HepG2 (cell line): Measurements from ENCODE around the gene PAK1. TPM values are rescaled to one million over a fixed set of nuclear protein-coding genes. Genes with fewer than 3 reads are reported as not detected.

Source experiments
- ATAC-seq: fragments of 200-7000 bp; cut with Tn5 transposase; 3 replicates; pipeline ENCODE4 v1.9.1; 2020; ENCODE audit warnings: mild to moderate bottlenecking, moderate library complexity
- BruUV-seq: library from RNA; stranded (reverse); fragments of 400-500 nt; replicated peaks from 2 replicates; lab custom pipeline; 2021; lab: Mats Ljungman, UMichigan
- CTCF ChIA-PET: fragments of 300-600 bp; formaldehyde crosslinking; extraction: SDS; loops from one replicate; lab custom pipeline; 2021; ENCODE audit warnings: low total read pairs, inconsistent platforms, low intra/inter-chr PET ratio; lab: Yijun Ruan, JAX
- POLR2A ChIA-PET: fragments of 350-600 bp; sonication (Branson Sonifier 250); formaldehyde crosslinking; loops from one replicate; lab custom pipeline; 2020; ENCODE audit warnings: antibody characterized with exemption, inconsistent platforms; lab: Yijun Ruan, JAX
- DNase-seq: peaks from one replicate; pipeline ENCODE4 v3.0.0-alpha.2; 2015; ENCODE audit warnings: low spot score
- FAIRE-seq: peaks from 3 replicates; lab custom pipeline; 2011; peaks lifted over from hg19 to GRCh38; lab: Jason Lieb, UNC
- H2AFZ ChIP-seq: one replicate; pipeline ENCODE4 v1.6.1; 2011; ENCODE audit warnings: low read length, inconsistent platforms
- H3K27ac ChIP-seq: fragments of 300-600 bp; 3 replicates; pipeline ENCODE4 v1.8.0; 2011; ENCODE audit warnings: mixed run types, mild to moderate bottlenecking, mixed read lengths, low read length, inconsistent platforms; ENCODE audit not compliant: insufficient read depth; ENCODE audit errors: extremely low read length
- H3K27me3 ChIP-seq, 2 experiments: fragments of 200-600 bp in 1 of 2; 2 replicates in 1 of 2; 3 replicates in 1 of 2; pipeline versions ENCODE4 v1.6.0 to v1.8.0; 2011; ENCODE audit warnings: low read length in 2 of 2, mild to moderate bottlenecking in 2 of 2, moderate library complexity in 2 of 2, inconsistent platforms in 1 of 2; ENCODE audit not compliant: insufficient read depth in 2 of 2, control insufficient read depth in 1 of 2
- H3K36me3 ChIP-seq, 2 experiments: fragments of 200-600 bp in 1 of 2; replicated peaks in 1 of 2; 2 replicates in 1 of 2; 3 replicates in 1 of 2; pipeline versions ENCODE4 v1.5.1 to v1.8.0; 2011; ENCODE audit warnings: low read length in 2 of 2, inconsistent platforms in 1 of 2; ENCODE audit not compliant: insufficient read depth in 2 of 2, control insufficient read depth in 1 of 2
- H3K4me1 ChIP-seq: 2 replicates; pipeline ENCODE4 v1.5.1; 2012; ENCODE audit warnings: low read length, inconsistent platforms; ENCODE audit not compliant: insufficient read depth
- H3K4me2 ChIP-seq: 2 replicates; pipeline ENCODE4 v1.6.0; 2011; ENCODE audit warnings: low read depth, low read length, inconsistent platforms
- H3K4me3 ChIP-seq, 3 experiments: fragments of 200-600 bp in 1 of 3; sonication (generic), shearing (Covaris generic) in 1 of 3; replicated peaks in 1 of 3; 2 replicates each; pipeline ENCODE4 v1.5.1; 2011 to 2016; ENCODE audit warnings: low read length in 3 of 3, inconsistent platforms in 2 of 3, low read depth in 2 of 3, mild to moderate bottlenecking in 2 of 3, control low read depth in 1 of 3, mixed read lengths in 1 of 3; ENCODE audit not compliant: insufficient read depth in 1 of 3
- H3K79me2 ChIP-seq: one replicate; pipeline ENCODE4 v1.6.1; 2011; ENCODE audit warnings: low read length, inconsistent platforms; ENCODE audit not compliant: insufficient read depth
- H3K9ac ChIP-seq: 2 replicates; pipeline ENCODE4 v1.6.0; 2011; ENCODE audit warnings: mild to moderate bottlenecking, low read depth, low read length, inconsistent platforms; ENCODE audit not compliant: insufficient read depth
- H3K9me3 ChIP-seq: 2 replicates; pipeline ENCODE4 v1.5.1; 2012; ENCODE audit warnings: mild to moderate bottlenecking, low read length
- H4K20me1 ChIP-seq: 2 replicates; pipeline ENCODE4 v1.6.0; 2011; ENCODE audit warnings: inconsistent platforms, mild to moderate bottlenecking, low read length, moderate library complexity; ENCODE audit not compliant: insufficient read depth
- PHF20 ChIP-seq: sonication (generic); formaldehyde crosslinking; IDR thresholded peaks from 2 replicates; pipeline ENCODE4 v1.5.0; 2020; ENCODE audit warnings: mild to moderate bottlenecking, missing genetic modification reagents
- TARDBP ChIP-seq: sonication (generic); formaldehyde crosslinking; IDR thresholded peaks from 2 replicates; pipeline ENCODE4 v1.8.0; 2022; ENCODE audit warnings: mild to moderate bottlenecking, missing genetic modification reagents
- ZNF33B ChIP-seq: sonication (generic); formaldehyde crosslinking; IDR thresholded peaks from 2 replicates; pipeline ENCODE4 v1.5.1; 2020; ENCODE audit warnings: mild to moderate bottlenecking, missing genetic modification reagents
- ZNF367 ChIP-seq: sonication (generic); formaldehyde crosslinking; IDR thresholded peaks from 2 replicates; pipeline ENCODE4 v1.4.0; 2020; ENCODE audit warnings: missing genetic modification reagents, borderline replicate concordance
- ZNF556 ChIP-seq: sonication (generic); formaldehyde crosslinking; IDR thresholded peaks from 2 replicates; pipeline ENCODE4 v1.4.0; 2020; ENCODE audit warnings: mild to moderate bottlenecking, missing genetic modification reagents, borderline replicate concordance
- WGBS: methylation state at CpG from one replicate; pipeline ENCODE4 v1.1.6; 2017; ENCODE audit warnings: low lambda C conversion rate; 5-methylcytosine and 5-hydroxymethylcytosine counted together
- in situ Hi-C: cut with HindIII; loops from 2 replicates; pipeline ENCODE4 v1.10.0; 2017; ENCODE audit warnings: low pct_unique_long_range_greater_than_20kb; ENCODE audit not compliant: extremely low pct_ligation_motif_present
- intact Hi-C: fragments of 100-400 bp; cut with micrococcal nuclease; formaldehyde crosslinking; loops from one replicate; pipeline ENCODE4 v1.10.0; 2022; ENCODE audit not compliant: unreplicated experiment
- polyA plus RNA-seq, 8 experiments: library from polyadenylated mRNA; depleted of rRNA in 3 of 8; stranded (reverse) in 7 of 8; unstranded in 1 of 8; fragments of >200 nt; fragmentation: Illumina TruSeq in 4 of 8; extraction: Trizol in 4 of 8; gene quantifications; 2 replicates each; pipeline versions ENCODE4 v1.2.1 to v1.2.3, GENCODE V29; 2011 to 2016; ENCODE audit warnings: low read depth in 4 of 8, missing spikeins in 1 of 8, mixed read lengths in 1 of 8; ENCODE audit not compliant: insufficient read depth in 1 of 8
- total RNA-seq, 5 experiments: library from RNA; depleted of rRNA; stranded (reverse); fragments of >200 nt; fragmentation: Illumina TruSeq; extraction: Trizol; gene quantifications; 2 replicates each; pipeline ENCODE4 v1.2.3, GENCODE V29; 2016; ENCODE audit warnings: low read depth in 1 of 5

The PAK1 gene
- total and polyA plus RNA-seq, 2 of the 13 experiments (the other 11 are each of a cell fraction or from before 2014, with no cell fraction given) = 1.5 to 4.3 TPM

DNA sequence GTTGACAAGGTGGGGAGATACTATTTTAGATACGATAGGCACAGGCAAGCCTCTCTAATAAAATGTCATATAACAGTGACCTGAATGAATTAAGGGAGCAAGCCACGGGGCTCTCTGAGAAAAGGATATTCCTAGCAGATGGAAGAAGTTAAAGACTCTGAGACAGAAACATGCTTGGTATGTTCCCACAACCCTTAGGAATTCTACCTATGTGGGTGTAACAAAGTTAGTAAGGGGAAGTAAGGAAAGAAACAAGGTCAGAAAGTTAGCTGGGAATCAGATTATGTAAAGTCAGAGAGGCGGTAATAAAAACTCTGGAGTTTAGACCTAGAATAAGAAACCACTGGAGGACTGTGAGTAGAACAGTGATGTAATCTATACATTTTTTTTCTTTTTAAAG, 112.7 kb downstream of the PAK1 start (continued):
- no peak for TF ChIP-seq ZNF556 (CRISPR knock-in tag)

DNA sequence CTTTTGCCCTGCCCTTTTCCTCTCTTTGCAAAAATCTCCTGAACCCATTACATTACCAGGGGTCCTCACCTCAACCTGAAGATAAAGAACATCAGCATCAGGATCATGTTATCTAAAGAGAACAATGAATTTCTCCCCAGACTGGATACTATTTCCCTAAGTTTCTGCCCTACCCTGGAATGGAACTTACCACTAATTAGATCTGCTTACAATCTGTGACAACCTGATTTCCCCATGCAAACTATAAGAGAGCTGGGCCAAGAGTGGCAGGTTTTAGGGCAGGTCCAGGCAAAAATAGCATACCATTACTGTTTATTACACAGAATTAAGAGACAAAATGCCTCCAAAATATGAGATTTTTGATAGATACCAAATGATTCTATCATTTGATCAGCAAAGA, 114.4 kb downstream of the PAK1 start:
- Histone ChIP-seq H3K36me3 (no peaks in the 10 kb centered on the region), H3K4me3 (no peak overlapping the region), H3K79me2 (no peaks in the 10 kb centered on the region), H3K27me3 (no peaks in the 10 kb centered on the region), H3K9ac (no peak overlapping the region), H2AFZ (no peak overlapping the region), H4K20me1 (no peaks in the 10 kb centered on the region), H3K4me2 (no peak overlapping the region), H3K27ac (no peak overlapping the region), H3K9me3 (no peaks in the 10 kb centered on the region), H3K4me1 (no peaks in the 10 kb centered on the region)
- ChIA-PET POLR2A (no interaction called here), CTCF (no interaction called here)
- ATAC-seq = no peak
- no peak for FAIRE-seq
- no TSS peak for BruUV-seq
- TF ChIP-seq ZNF33B (CRISPR knock-in tag) = no peak
- no peak for TF ChIP-seq ZNF367 (CRISPR knock-in tag)
- no peak for TF ChIP-seq TARDBP (CRISPR knock-in tag)
- DNase-seq = no peak
- intact Hi-C loops = no loop called here
- in situ Hi-C loops = no loop called here

DNA sequence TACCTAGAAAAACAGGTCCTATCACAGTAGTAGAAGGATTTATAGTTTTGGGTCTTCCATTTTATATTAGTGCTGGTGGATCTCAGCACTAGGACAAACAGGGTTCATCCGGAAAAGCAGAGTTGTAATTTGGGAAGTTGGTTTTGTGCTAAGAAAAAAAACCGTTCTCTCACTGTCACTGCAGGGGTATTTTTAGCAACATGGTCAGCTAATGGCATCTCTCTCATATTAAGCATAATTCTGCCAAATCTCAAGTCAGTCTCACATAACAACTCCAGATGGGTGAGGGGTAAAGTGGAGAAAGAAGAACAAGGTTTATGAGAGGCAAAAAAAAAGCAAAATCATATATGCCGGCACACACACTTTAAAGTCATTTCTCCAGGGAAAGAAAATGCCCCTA, 120.8 kb downstream of the PAK1 start:
- WGBS = 87% methylated on average over 3 of the region's 3 CpGs
- CTCF ChIA-PET = no interaction called here
- in situ Hi-C loops (no loop called here), intact Hi-C loops (no loop called here)
- no peaks in the 10 kb centered on the region for H4K20me1 ChIP-seq
- no peak overlapping the region for H3K9ac ChIP-seq
- H3K9me3 ChIP-seq = no peaks in the 10 kb centered on the region
- FAIRE-seq (no peak), DNase-seq (no peak), ATAC-seq (no peak)
- no peaks in the 10 kb centered on the region for H3K79me2 ChIP-seq
- POLR2A ChIA-PET = no interaction called here
- no peak overlapping the region for H3K4me2 ChIP-seq
- H3K36me3 ChIP-seq = no peaks in the 10 kb centered on the region
- no peaks in the 10 kb centered on the region for H3K27me3 ChIP-seq
- no TSS peak for BruUV-seq
- H3K4me3 ChIP-seq = no peak overlapping the region
- no peak overlapping the region for H3K27ac ChIP-seq
- H3K4me1 ChIP-seq = no peaks in the 10 kb centered on the region
- no peak for TF ChIP-seq PHF20 (CRISPR knock-in tag)
- no peak overlapping the region for H2AFZ ChIP-seq
